Measurements from ENCODE around the gene ARHGEF25.

The ARHGEF25 gene

GRCh38 chr12:57605811-57606311 is 5.4 kb upstream of the ARHGEF25 start:
- DNase-seq (ENCODE audit: low spot score) = no peak
- peaks cover 5% of the 10 kb centered on the region for H3K4me1 ChIP-seq (ENCODE audit: insufficient read depth, poor library complexity, severe bottlenecking)
- no peak for ATAC-seq (ENCODE audit: low read depth)
- no peak overlapping the region for H3K27ac ChIP-seq (ENCODE audit: poor library complexity, severe bottlenecking)
- H3K27me3 ChIP-seq (ENCODE audit: insufficient read depth, poor library complexity, severe bottlenecking) = no peaks in the 10 kb centered on the region
- no peak overlapping the region for H3K4me3 ChIP-seq (ENCODE audit: severe bottlenecking)
- peaks cover 6% of the 10 kb centered on the region for H3K36me3 ChIP-seq (ENCODE audit: low read depth)
- TF ChIP-seq, protein P1, sequence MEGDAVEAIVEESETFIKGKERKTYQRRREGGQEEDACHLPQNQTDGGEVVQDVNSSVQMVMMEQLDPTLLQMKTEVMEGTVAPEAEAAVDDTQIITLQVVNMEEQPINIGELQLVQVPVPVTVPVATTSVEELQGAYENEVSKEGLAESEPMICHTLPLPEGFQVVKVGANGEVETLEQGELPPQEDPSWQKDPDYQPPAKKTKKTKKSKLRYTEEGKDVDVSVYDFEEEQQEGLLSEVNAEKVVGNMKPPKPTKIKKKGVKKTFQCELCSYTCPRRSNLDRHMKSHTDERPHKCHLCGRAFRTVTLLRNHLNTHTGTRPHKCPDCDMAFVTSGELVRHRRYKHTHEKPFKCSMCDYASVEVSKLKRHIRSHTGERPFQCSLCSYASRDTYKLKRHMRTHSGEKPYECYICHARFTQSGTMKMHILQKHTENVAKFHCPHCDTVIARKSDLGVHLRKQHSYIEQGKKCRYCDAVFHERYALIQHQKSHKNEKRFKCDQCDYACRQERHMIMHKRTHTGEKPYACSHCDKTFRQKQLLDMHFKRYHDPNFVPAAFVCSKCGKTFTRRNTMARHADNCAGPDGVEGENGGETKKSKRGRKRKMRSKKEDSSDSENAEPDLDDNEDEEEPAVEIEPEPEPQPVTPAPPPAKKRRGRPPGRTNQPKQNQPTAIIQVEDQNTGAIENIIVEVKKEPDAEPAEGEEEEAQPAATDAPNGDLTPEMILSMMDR (IDR thresholded peaks at IDR 0.05; ENCODE audit: poor library complexity, severe bottlenecking) = no peak
- H3K9me3 ChIP-seq (ENCODE audit: severe bottlenecking) = no peaks in the 10 kb centered on the region

GRCh38 chr12:57606399-57606798 is 4.8 kb upstream of the ARHGEF25 start:
- TF ChIP-seq, protein P1 (IDR thresholded peaks at IDR 0.05; ENCODE audit: poor library complexity, severe bottlenecking) = no peak
- Histone ChIP-seq H3K9me3 (ENCODE audit: severe bottlenecking) (no peaks in the 10 kb centered on the region), H3K4me1 (ENCODE audit: insufficient read depth, poor library complexity, severe bottlenecking) (peaks cover 5% of the 10 kb centered on the region), H3K4me3 (ENCODE audit: severe bottlenecking) (no peak overlapping the region), H3K27ac (ENCODE audit: poor library complexity, severe bottlenecking) (no peak overlapping the region), H3K27me3 (ENCODE audit: insufficient read depth, poor library complexity, severe bottlenecking) (no peaks in the 10 kb centered on the region), H3K36me3 (ENCODE audit: low read depth) (peaks cover 6% of the 10 kb centered on the region; the same call in 1 of the 2 replicates)
- DNase-seq (ENCODE audit: low spot score) = no peak
- ATAC-seq (ENCODE audit: low read depth) = no peak

- ATAC-seq (ENCODE audit: low read depth) = no peak
- Histone ChIP-seq H3K4me3 (ENCODE audit: severe bottlenecking) (no peak overlapping the region), H3K4me1 (ENCODE audit: insufficient read depth, poor library complexity, severe bottlenecking) (peaks cover 5% of the 10 kb centered on the region), H3K9me3 (ENCODE audit: severe bottlenecking) (no peaks in the 10 kb centered on the region), H3K36me3 (ENCODE audit: low read depth) (peaks cover 2% of the 10 kb centered on the region; the same call in 1 of the 2 replicates), H3K27ac (ENCODE audit: poor library complexity, severe bottlenecking) (no peak overlapping the region), H3K27me3 (ENCODE audit: insufficient read depth, poor library complexity, severe bottlenecking) (no peaks in the 10 kb centered on the region)
- DNase-seq (ENCODE audit: low spot score) = no peak
- TF ChIP-seq, protein P1 (IDR thresholded peaks at IDR 0.05; ENCODE audit: poor library complexity, severe bottlenecking) = no peak
Observed at GRCh38 chr12:57606821-57607220, 4.4 kb upstream of the ARHGEF25 start.

DNA sequence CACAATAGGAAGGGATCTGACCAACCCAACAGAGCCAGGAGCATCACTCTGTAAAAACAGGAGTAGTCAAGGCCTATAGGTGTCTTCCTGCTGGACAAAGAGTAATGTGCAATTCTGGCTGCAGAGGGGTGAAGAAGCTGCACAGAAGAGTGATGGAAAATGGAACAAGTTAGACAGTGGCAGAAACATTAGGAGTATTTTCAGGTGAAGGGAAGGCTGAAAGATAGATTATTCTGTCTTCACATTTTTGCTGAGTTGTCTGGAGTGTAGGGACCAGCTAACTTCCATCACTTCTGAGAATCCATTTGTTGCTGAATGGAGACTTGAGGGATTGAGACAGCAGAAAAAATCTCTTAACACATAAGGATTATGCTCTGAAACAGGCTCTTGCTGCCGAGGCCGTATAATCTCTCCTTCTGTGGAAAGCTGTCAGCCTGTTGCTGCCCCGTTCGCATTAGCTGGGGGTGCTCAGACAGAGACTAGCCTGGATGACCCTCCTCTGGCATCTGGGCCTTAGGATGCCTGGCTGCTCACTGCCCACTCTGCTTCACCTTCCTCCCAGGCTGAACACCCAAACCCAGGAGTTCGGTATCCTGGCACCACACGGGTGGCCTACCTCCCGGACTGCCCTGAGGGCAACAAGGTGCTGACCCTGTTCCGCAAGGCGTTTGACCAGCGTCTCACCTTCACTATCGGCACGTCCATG is 3.1 kb upstream of the ARHGEF25 start:
- Histone ChIP-seq H3K4me3 (ENCODE audit: severe bottlenecking) (no peak overlapping the region), H3K27ac (ENCODE audit: poor library complexity, severe bottlenecking) (no peak overlapping the region), H3K4me1 (ENCODE audit: insufficient read depth, poor library complexity, severe bottlenecking) (peaks cover 5% of the 10 kb centered on the region), H3K27me3 (ENCODE audit: insufficient read depth, poor library complexity, severe bottlenecking) (no peaks in the 10 kb centered on the region), H3K9me3 (ENCODE audit: severe bottlenecking) (no peaks in the 10 kb centered on the region), H3K36me3 (ENCODE audit: low read depth) (no peaks in the 10 kb centered on the region)
- ATAC-seq (ENCODE audit: low read depth) (no peak), DNase-seq (ENCODE audit: low spot score) (no peak)
- TF ChIP-seq, protein P1 (IDR thresholded peaks at IDR 0.05; ENCODE audit: poor library complexity, severe bottlenecking) = no peak
